PFSK-1 (cell line): Measurements from ENCODE around the gene CCR1.

ENCODE experiments used
- POLR2AphosphoS5 ChIP-seq: IDR thresholded peaks from 2 replicates; pipeline ENCODE4 v1.6.1; 2012; ENCODE audit warnings: low read depth, mild to moderate bottlenecking, control low read depth, low read length, moderate library complexity
- TAF1 ChIP-seq: IDR thresholded peaks from 2 replicates; pipeline ENCODE4 v1.6.1; 2012; ENCODE audit warnings: low read length, control low read depth, borderline replicate concordance; ENCODE audit not compliant: insufficient read depth

GRCh38 chr3:46222435-46223161 lies 14.5 kb upstream of the CCR1 start:
- no peak for TF ChIP-seq POLR2AphosphoS5
- TF ChIP-seq TAF1: no peak
